ENCODE results near the gene UPP2.

The UPP2 gene

DNA sequence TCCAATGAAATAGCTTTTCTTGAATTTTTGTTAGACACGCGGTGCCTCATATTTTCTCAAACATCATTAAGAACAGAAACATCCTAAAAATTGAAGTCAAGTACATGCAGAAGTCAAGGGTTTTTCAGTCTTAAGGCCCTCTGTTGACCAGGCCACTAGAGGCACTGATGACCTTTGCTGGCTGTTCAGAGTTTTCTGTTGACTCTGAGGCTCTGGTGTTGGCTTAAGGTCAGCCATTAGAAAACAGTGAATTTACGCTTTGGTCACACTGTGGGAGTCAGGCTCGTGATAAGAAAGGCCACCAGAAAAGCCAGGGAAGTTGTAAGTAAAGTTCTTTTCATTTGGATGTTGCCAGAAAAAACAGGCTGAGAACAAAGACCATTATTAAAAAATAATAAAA, 5.8 kb upstream of the UPP2 start:
- no peak overlapping the region for H3K27ac Mint-ChIP-seq
- no peaks in the 10 kb centered on the region for H3K4me1 Mint-ChIP-seq (ENCODE audit: low read depth)
- H3K36me3 Mint-ChIP-seq (ENCODE audit: low read depth) = no peaks in the 10 kb centered on the region
- no peaks in the 10 kb centered on the region for H3K27me3 Mint-ChIP-seq (ENCODE audit: low read depth)
- H3K4me3 Mint-ChIP-seq = no peak overlapping the region
- no peaks in the 10 kb centered on the region for H3K9me3 Mint-ChIP-seq

DNA sequence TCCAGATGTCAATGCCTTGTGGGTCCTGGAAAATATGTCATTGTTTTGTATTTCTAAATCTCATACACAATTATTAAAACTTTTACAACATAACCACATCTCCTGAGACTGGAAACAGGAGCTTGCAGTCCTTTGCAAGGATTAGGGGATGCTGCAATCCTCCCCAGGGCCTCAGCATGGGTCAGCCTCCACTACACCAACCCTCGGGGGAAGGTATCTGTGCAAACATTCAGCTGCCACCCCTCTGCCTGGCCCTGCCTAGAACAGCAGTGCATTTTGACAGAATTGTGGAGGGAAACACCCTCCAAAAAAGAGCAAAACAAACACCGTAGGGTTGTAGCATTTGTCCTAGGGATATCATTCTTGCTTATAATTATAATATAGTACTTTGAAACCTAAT, 4.2 kb upstream of the UPP2 start:
- no peaks in the 10 kb centered on the region for H3K9me3 Mint-ChIP-seq
- H3K36me3 Mint-ChIP-seq (ENCODE audit: low read depth) = no peaks in the 10 kb centered on the region
- no peak overlapping the region for H3K4me3 Mint-ChIP-seq
- H3K4me1 Mint-ChIP-seq (ENCODE audit: low read depth) = no peaks in the 10 kb centered on the region
- no peak overlapping the region for H3K27ac Mint-ChIP-seq
- H3K27me3 Mint-ChIP-seq (ENCODE audit: low read depth) = no peaks in the 10 kb centered on the region

DNA sequence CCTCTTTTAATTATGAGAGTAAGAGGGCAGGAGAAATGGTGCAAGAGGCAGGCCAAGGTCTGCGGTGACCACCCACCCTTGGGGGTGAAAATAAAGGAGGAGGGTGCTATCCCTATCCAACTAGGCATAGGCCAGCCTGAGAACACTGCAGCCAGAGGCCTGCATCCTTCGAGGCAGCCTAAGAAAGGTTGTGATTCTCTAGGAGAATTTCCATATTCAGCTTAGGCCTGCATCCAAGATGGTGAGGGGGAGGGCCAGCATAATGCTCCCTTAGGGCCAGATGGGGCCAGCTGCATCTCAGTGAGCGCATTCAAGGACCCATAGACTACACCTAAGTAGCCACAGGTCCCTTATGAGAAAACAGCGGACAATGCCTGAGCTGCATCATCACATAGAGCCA, 3.5 kb upstream of the UPP2 start:
- Mint-ChIP-seq H3K9me3 (no peaks in the 10 kb centered on the region), H3K27me3 (ENCODE audit: low read depth) (no peaks in the 10 kb centered on the region), H3K27ac (no peak overlapping the region), H3K36me3 (ENCODE audit: low read depth) (no peaks in the 10 kb centered on the region), H3K4me3 (no peak overlapping the region), H3K4me1 (ENCODE audit: low read depth) (no peaks in the 10 kb centered on the region)

DNA sequence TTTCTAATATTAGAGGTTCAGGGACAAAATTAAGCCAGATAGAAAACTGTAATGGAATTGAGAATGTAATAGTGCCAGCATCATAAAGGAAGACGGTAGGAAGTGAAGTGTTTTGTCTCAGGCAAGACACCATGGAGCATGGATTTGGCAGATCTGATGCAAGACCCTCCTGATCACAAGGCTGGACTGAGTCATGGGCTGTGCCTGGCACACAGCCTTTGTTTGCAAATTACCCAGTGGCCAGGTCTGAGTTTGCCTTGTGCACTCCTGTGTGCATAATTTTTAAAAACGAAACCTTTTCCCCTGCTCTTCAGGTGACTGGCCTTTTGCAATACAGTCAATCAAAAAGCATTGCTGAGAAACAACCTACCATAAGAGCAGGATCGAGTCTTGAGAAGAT, 2.0 kb upstream of the UPP2 start:
- no peak overlapping the region for H3K27ac Mint-ChIP-seq
- H3K4me1 Mint-ChIP-seq (ENCODE audit: low read depth) = no peaks in the 10 kb centered on the region
- no peak overlapping the region for H3K4me3 Mint-ChIP-seq
- H3K9me3 Mint-ChIP-seq = no peaks in the 10 kb centered on the region
- H3K36me3 Mint-ChIP-seq (ENCODE audit: low read depth) = no peaks in the 10 kb centered on the region
- H3K27me3 Mint-ChIP-seq (ENCODE audit: low read depth) = no peaks in the 10 kb centered on the region

DNA sequence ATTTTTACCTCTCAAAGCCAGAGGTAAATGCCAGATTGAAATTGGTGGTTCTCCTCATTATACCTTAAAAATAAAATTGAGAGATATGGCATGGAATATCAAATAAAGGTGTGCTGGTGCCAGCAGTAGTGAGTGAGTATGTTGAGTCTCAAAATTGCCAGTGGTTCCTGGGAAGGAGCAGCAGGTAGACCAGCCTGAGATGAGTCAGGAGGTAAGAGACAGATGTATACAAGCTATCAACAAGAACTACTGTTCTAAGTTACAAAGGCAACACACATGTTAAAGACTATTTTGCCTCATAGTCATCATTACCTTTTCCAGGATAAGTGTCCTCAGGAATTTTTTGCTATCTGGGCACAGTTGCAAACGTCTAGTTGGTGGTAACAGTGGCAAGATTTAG, 1.3 kb upstream of the UPP2 start:
- Mint-ChIP-seq H3K4me3 (no peak overlapping the region), H3K9me3 (no peaks in the 10 kb centered on the region), H3K27ac (no peak overlapping the region), H3K27me3 (ENCODE audit: low read depth) (no peaks in the 10 kb centered on the region), H3K36me3 (ENCODE audit: low read depth) (no peaks in the 10 kb centered on the region), H3K4me1 (ENCODE audit: low read depth) (no peaks in the 10 kb centered on the region)

DNA sequence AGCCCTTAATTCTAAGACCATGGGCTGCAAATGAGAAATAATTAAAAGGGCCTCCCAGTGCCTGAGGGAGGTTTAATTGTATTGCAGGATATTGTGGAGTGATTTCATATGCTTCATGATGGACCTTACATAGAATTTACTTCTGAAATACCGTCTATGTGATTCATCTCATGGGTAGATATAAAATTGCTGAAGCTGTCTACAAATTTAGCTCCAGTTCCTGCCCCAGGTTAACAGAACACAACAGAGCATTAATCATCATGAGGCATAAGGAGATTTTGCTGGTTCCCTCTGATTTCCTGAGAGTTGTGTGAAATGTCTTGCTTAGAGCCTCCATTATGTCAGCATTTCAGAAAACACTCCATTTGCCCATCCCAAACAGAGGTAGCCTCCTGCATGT, 770 bp downstream of the UPP2 start:
- H3K27ac Mint-ChIP-seq = no peak overlapping the region
- no peaks in the 10 kb centered on the region for H3K4me1 Mint-ChIP-seq (ENCODE audit: low read depth)
- no peaks in the 10 kb centered on the region for H3K27me3 Mint-ChIP-seq (ENCODE audit: low read depth)
- H3K9me3 Mint-ChIP-seq = no peaks in the 10 kb centered on the region
- H3K36me3 Mint-ChIP-seq (ENCODE audit: low read depth) = no peaks in the 10 kb centered on the region
- H3K4me3 Mint-ChIP-seq = no peak overlapping the region

DNA sequence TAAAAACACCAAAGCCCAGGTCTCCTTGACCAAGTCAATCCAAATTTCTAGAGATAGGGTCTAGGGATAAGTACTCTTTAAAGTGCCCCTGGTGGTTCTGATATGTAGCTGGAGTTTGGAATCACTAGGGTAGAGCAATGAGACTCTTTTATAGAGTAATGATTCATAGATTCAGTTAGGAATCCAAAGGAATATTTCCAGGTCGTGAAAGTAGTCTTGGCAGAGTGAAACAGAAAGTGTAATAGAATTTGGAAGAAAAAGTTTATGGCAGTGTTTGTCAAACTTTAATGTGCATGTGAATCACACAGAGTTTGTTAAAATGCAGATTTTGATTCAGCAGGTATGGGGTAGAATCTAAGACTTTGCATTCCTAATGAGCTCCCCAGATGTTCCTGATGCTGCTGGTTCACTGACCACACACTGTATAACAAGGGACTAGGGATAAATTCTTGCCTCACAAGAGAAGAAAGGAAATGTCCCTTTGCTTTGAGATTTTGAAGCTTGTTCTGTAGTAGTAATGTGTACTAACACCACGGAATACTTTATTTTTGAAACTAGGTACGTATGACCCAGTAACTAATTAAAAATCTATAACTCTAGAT, 1.8 kb downstream of the UPP2 start:
- H3K4me3 Mint-ChIP-seq = no peak overlapping the region
- no peaks in the 10 kb centered on the region for H3K36me3 Mint-ChIP-seq (ENCODE audit: low read depth)
- H3K9me3 Mint-ChIP-seq = no peaks in the 10 kb centered on the region
- H3K27me3 Mint-ChIP-seq (ENCODE audit: low read depth) = no peaks in the 10 kb centered on the region
- H3K4me1 Mint-ChIP-seq (ENCODE audit: low read depth) = no peaks in the 10 kb centered on the region
- no peak overlapping the region for H3K27ac Mint-ChIP-seq

DNA sequence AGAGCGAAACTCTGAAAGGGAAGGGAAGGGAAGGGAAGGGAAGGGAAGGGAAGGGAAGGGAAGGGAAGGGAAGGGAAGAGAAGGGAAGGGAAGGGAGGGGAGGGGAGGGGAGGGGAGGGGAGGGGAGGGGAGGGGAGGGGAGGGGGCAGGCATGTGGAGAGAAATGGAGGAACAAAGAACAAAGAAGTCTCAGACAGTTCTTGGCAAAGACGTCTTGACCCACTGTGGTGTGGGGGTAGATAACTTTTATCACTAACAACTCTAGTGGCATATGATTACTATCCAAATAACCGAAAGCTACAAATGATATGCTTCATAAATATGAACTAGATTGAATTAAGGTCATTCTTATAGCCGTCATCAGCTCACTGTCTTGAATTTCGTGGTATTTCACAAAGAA, 3.2 kb downstream of the UPP2 start:
- Mint-ChIP-seq H3K4me1 (ENCODE audit: low read depth) (no peaks in the 10 kb centered on the region), H3K27ac (no peak overlapping the region)

DNA sequence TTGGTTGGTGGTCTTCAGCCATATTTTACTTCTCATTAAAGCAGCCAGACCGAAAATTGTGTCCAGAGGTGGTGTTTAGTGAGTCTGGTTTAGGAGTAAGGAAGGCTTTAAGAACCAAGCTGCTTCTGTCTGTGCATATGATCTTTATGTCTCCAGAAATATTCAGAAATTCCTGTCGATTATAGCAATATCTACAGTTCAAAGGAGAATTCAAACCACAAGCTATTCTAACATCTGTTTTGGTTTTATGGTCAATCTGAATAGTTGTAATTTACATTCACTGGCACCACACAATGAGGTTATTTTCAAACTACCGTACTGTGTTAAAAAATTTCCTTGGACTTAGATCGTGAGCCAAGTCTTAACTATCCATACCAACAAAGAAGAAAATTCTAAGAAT, 11.3 kb downstream of the UPP2 start:
- H3K9me3 Mint-ChIP-seq = no peaks in the 10 kb centered on the region
- H3K27ac Mint-ChIP-seq = no peak overlapping the region
- no peak overlapping the region for H3K4me3 Mint-ChIP-seq
- peaks cover 11% of the 10 kb centered on the region for H3K27me3 Mint-ChIP-seq (ENCODE audit: low read depth)
- no peaks in the 10 kb centered on the region for H3K4me1 Mint-ChIP-seq (ENCODE audit: low read depth)
- H3K36me3 Mint-ChIP-seq (ENCODE audit: low read depth) = no peaks in the 10 kb centered on the region

More for the DNA sequence above, 3.2 kb downstream of the UPP2 start:
- H3K36me3 Mint-ChIP-seq (ENCODE audit: low read depth) = no peaks in the 10 kb centered on the region
- no peak overlapping the region for H3K4me3 Mint-ChIP-seq
- no peaks in the 10 kb centered on the region for H3K27me3 Mint-ChIP-seq (ENCODE audit: low read depth)
- H3K9me3 Mint-ChIP-seq = no peaks in the 10 kb centered on the region

DNA sequence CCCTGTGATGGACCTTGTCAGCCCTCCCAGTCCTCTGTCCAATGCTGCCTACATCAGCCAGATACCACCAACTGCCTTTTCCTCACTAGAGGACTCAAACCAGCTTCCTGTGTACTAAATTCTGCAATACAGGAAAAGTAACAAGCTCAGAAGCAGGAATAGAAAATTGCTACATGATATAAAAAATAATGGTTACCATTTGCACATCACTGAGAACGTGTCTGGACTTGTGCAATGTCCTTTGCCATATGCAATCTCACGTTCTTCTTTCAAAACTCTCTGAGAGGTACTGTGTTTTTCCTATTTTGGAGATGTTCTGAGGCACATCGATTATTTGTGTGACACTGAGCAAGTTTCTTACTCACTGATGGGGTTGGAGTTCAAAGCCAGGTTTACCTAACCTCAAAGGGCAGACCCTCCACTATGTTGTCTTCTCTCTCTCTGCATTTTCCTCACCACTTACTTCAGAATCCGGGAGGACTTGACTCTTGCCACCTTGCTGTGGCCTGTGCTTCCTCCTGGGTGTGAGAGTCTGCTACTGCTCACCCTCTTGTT, 12.1 kb downstream of the UPP2 start:
- peaks cover 11% of the 10 kb centered on the region for H3K27me3 Mint-ChIP-seq (ENCODE audit: low read depth)
- H3K27ac Mint-ChIP-seq = no peak overlapping the region
- no peak overlapping the region for H3K4me3 Mint-ChIP-seq
- H3K9me3 Mint-ChIP-seq = no peaks in the 10 kb centered on the region
- no peaks in the 10 kb centered on the region for H3K4me1 Mint-ChIP-seq (ENCODE audit: low read depth)
- H3K36me3 Mint-ChIP-seq (ENCODE audit: low read depth) = no peaks in the 10 kb centered on the region

DNA sequence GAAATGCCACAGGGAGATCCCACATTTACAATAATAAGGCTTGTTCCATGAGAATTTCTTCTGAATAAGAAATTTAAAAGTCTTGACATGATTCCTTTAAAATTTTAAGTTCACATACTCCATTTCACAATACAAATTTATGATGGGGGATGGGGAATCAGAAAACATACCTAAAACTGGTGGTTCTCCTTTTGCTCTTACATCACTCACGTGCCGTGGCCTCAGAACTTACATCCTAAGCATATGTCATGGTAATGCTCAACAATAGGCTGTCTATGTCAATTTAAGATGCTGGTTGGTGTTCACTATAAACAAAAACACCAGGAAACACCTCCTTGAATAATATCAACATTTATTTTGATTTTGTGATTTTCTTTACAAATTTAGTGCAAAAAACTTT, 12.8 kb downstream of the UPP2 start:
- Mint-ChIP-seq H3K4me1 (ENCODE audit: low read depth) (no peaks in the 10 kb centered on the region), H3K36me3 (ENCODE audit: low read depth) (no peaks in the 10 kb centered on the region), H3K4me3 (no peak overlapping the region), H3K27ac (no peak overlapping the region), H3K9me3 (no peaks in the 10 kb centered on the region), H3K27me3 (ENCODE audit: low read depth) (peaks cover 11% of the 10 kb centered on the region)

DNA sequence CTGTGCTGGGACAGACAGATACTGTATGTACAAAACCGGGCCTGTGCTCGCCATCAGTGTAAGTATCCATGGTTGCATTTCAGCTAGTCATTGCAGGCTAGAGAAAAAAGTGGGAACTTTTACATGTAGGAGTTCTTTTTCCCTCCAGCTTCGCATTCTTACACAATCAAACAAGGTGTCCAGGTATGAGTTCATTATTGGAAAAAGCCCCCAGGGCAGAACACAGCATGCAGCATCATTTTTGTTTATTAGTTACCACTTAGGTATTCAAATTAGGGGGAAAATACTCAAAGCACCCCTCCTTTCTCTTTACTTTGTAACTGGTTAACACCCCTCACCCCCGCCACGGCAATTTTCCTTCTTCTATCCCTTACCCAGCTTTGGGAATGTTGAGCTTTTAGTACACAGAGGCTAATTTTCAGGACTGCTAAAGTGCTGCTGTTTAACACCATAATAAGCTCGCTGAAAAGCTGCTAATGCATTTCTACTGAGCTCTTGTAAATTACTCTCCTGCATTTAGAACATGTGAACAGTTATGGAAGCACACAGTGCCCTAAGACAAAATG, 13.6 kb downstream of the UPP2 start:
- Mint-ChIP-seq H3K4me3 (no peak overlapping the region), H3K27me3 (ENCODE audit: low read depth) (peaks cover 11% of the 10 kb centered on the region), H3K27ac (no peak overlapping the region), H3K9me3 (no peaks in the 10 kb centered on the region), H3K36me3 (ENCODE audit: low read depth) (no peaks in the 10 kb centered on the region), H3K4me1 (ENCODE audit: low read depth) (no peaks in the 10 kb centered on the region)

DNA sequence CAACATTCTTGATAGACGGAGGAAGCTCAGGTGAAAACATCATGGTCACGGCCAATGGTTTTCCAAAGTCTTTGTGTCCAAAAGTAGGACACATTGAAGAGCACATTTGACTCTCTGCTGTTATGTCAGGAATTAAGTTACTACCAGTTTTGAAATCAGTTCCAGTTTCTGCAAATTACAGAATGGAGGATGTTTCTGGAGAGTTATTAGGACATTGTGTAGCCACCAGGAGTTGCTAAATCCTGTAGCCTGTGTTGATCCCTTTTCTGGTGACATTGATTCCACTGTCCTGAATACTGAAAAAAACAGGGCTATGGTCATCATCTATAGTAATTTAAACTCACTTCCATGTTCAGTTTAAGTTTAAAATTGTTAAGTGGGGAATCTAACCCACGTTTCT, 15.3 kb downstream of the UPP2 start:
- H3K27ac Mint-ChIP-seq = no peak overlapping the region
- no peaks in the 10 kb centered on the region for H3K9me3 Mint-ChIP-seq
- H3K36me3 Mint-ChIP-seq (ENCODE audit: low read depth) = no peaks in the 10 kb centered on the region
- H3K4me1 Mint-ChIP-seq (ENCODE audit: low read depth) = no peaks in the 10 kb centered on the region
- no peak overlapping the region for H3K4me3 Mint-ChIP-seq
- H3K27me3 Mint-ChIP-seq (ENCODE audit: low read depth) = peaks cover 11% of the 10 kb centered on the region

DNA sequence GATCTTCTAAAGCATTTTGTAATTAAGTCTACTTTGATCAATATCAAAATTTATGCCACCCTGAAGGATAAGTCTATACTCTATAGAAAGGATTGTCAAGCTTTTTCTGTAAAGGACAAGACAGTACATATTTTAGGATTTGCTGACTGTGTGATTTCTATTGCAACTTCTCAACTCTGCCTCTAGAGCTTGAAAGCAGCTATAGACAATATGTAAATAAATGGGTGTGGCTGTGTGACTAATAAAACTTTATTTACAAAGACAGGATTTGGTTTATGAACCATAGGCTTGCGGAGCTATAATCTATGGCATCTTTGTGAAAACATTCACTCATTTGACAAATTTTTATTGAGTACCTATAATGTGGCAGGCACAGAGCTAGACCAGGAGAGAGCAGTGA, 18.4 kb downstream of the UPP2 start:
- H3K27me3 Mint-ChIP-seq (ENCODE audit: low read depth) = peaks cover 4% of the 10 kb centered on the region
- H3K4me1 Mint-ChIP-seq (ENCODE audit: low read depth) = no peaks in the 10 kb centered on the region
- H3K36me3 Mint-ChIP-seq (ENCODE audit: low read depth) = no peaks in the 10 kb centered on the region

DNA sequence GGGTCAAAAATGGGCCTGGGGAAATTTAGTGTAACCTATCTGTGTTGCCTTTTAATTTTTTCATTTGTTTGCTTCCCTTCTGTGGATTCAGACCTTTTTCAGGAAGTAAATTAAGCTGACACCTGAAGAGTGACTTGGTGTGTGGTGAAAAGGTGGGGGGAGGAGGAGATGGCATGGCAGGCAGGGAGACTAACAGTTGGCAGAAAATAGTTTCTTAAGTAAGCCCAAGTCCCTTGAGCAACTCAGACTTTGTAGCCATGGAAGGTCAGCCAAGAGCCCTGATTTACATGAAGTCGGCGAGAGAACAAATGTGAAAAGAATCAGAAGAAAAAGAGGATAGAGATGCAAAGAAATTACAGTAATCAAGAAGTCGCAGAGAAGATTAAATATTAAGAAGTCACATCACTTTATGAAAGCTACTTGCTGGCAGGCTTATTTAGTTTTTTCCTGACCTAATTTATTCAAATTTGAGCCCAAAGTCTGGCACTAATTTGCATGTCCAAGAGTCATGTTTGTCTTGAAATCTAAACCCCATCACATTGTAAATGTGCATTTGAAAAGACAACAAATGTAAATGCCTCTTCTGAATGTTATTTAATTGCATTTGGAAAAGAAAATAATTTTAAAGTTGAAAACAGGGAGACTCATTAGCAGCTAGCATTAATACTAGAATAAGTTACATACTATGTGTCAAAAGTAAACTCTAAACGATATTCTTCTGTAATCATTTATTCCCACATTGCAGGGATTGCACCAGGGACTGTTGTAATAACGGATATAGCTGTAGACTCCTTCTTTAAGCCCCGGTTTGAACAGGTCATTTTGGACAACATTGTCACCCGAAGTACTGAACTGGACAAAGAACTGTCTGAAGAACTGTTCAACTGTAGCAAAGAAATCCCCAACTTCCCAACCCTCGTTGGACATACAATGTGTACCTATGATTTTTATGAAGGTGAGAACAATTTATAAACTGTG, 19.3 kb downstream of the UPP2 start:
- Mint-ChIP-seq H3K27me3 (ENCODE audit: low read depth) (peaks cover 4% of the 10 kb centered on the region), H3K4me3 (no peak overlapping the region), H3K9me3 (no peaks in the 10 kb centered on the region), H3K4me1 (ENCODE audit: low read depth) (no peaks in the 10 kb centered on the region), H3K27ac (no peak overlapping the region), H3K36me3 (ENCODE audit: low read depth) (no peaks in the 10 kb centered on the region)

More for the DNA sequence above, 18.4 kb downstream of the UPP2 start:
- Mint-ChIP-seq H3K4me3 (no peak overlapping the region), H3K9me3 (no peaks in the 10 kb centered on the region), H3K27ac (no peak overlapping the region)

Data from T-helper 1 cell treated with Interleukin-12 subunit alpha and Interleukin-12 subunit beta and Interleukin-4 antibody, amounts not matched to agents 30 μg/mL and 1 μg/mL, for 36 hours (primary cell).